K562 (cell line): ENCODE measurements around the gene RASAL3. TPM values are rescaled to one million over a fixed set of nuclear protein-coding genes. Genes with fewer than 3 reads are reported as not detected.

Experiments
- ATAC-seq: fragments of 200-7000 bp; cut with Tn5 transposase; 3 replicates; pipeline ENCODE4 v1.9.1; 2020; ENCODE audit warnings: moderate library complexity
- BruUV-seq: library from RNA; stranded (reverse); fragments of 400-500 nt; replicated peaks from 2 replicates; lab custom pipeline; 2021; lab: Mats Ljungman, UMichigan
- CTCF ChIA-PET: fragments of 300-600 bp; formaldehyde crosslinking; extraction: SDS; loops from one replicate; lab custom pipeline; 2021; ENCODE audit warnings: low intra/inter-chr PET ratio; lab: Yijun Ruan, JAX
- POLR2A ChIA-PET: fragments of 300-600, 350-650 bp; sonication (Branson Sonifier 250); formaldehyde crosslinking; extraction: SDS; loops from one replicate; lab custom pipeline; 2021; ENCODE audit warnings: antibody characterized with exemption, inconsistent platforms; lab: Yijun Ruan, JAX
- DNase-seq, 4 experiments: peaks; one replicate each; pipeline versions ENCODE4 v3.0.0 to v3.0.0-alpha.2; 2011 to 2018; ENCODE audit warnings: low spot score in 3 of 4, mixed read lengths in 3 of 4; ENCODE audit errors: extremely low read depth in 1 of 4
- FAIRE-seq: peaks from 2 replicates; lab custom pipeline; 2011; peaks lifted over from hg19 to GRCh38; lab: Jason Lieb, UNC
- H2AFZ ChIP-seq: 2 replicates; pipeline ENCODE4 v1.6.0; 2011; ENCODE audit warnings: low read depth, low read length, control low read depth, inconsistent platforms
- H3K27ac ChIP-seq: fragments of 200-600 bp; 3 replicates; pipeline ENCODE4 v1.8.0; 2011; ENCODE audit warnings: low read depth, mild to moderate bottlenecking, control low read depth, inconsistent platforms, low read length, moderate library complexity, mixed read lengths; ENCODE audit errors: extremely low read depth
- H3K27me3 ChIP-seq, 2 experiments: fragments of 300-600 bp in 1 of 2; 2 replicates in 1 of 2; 3 replicates in 1 of 2; pipeline versions ENCODE4 v1.6.0 to v1.8.0; 2011; ENCODE audit warnings: inconsistent platforms in 2 of 2, low read length in 2 of 2, mild to moderate bottlenecking in 1 of 2, mixed read lengths in 1 of 2, moderate library complexity in 1 of 2; ENCODE audit not compliant: control insufficient read depth in 2 of 2, insufficient read depth in 2 of 2
- H3K36me3 ChIP-seq: fragments of 300-600 bp; 3 replicates; pipeline ENCODE4 v1.8.0; 2011; ENCODE audit warnings: mild to moderate bottlenecking, low read length, inconsistent platforms; ENCODE audit not compliant: control insufficient read depth, insufficient read depth
- H3K4me1 ChIP-seq, 2 experiments: fragments of 200-600 bp in 1 of 2; replicated peaks in 1 of 2; 2 replicates in 1 of 2; 3 replicates in 1 of 2; pipeline versions ENCODE4 v1.5.1 to v1.8.0; 2011; ENCODE audit warnings: inconsistent platforms in 2 of 2, low read length in 2 of 2, mild to moderate bottlenecking in 1 of 2, mixed read lengths in 1 of 2, moderate library complexity in 1 of 2; ENCODE audit not compliant: control insufficient read depth in 2 of 2, insufficient read depth in 2 of 2
- H3K4me2 ChIP-seq: 2 replicates; pipeline ENCODE4 v1.6.1; 2011; ENCODE audit warnings: low read length, control low read depth, inconsistent platforms, mixed read lengths; ENCODE audit not compliant: insufficient read depth
- H3K4me3 ChIP-seq: fragments of 200-600 bp; sonication (generic), shearing (Covaris generic); 2 replicates; pipeline ENCODE4 v1.5.1; 2016; ENCODE audit warnings: control low read depth, inconsistent platforms
- H3K79me2 ChIP-seq: fragments of 200-600 bp; 3 replicates; pipeline ENCODE4 v1.8.0; 2011; ENCODE audit warnings: low read length, inconsistent platforms; ENCODE audit not compliant: control insufficient read depth, insufficient read depth
- H3K9ac ChIP-seq, 2 experiments: 2 replicates each; pipeline versions ENCODE4 v1.6.0 to v1.6.1; 2011; ENCODE audit warnings: low read depth in 2 of 2, low read length in 2 of 2, control low read depth in 1 of 2, inconsistent platforms in 1 of 2, mild to moderate bottlenecking in 1 of 2, mixed read lengths in 1 of 2; ENCODE audit not compliant: insufficient read depth in 1 of 2
- H3K9me1 ChIP-seq: one replicate; pipeline ENCODE4 v1.6.0; 2011; ENCODE audit warnings: inconsistent platforms, mild to moderate bottlenecking, low read length, moderate library complexity; ENCODE audit not compliant: control insufficient read depth, insufficient read depth
- H3K9me3 ChIP-seq: replicated peaks from 2 replicates; pipeline ENCODE4 v1.5.1; 2011; ENCODE audit warnings: low read depth, low read length, inconsistent platforms; ENCODE audit not compliant: control insufficient read depth, insufficient read depth
- H4K20me1 ChIP-seq: replicated peaks from 2 replicates; pipeline ENCODE4 v1.6.1; 2011; ENCODE audit warnings: low read length, inconsistent platforms, mixed read lengths; ENCODE audit not compliant: control insufficient read depth, insufficient read depth
- ADNP ChIP-seq: fragments of 200-800 bp; sonication (Bioruptor generic); IDR thresholded peaks from 2 replicates; pipeline ENCODE4 v1.6.1; 2016; ENCODE audit warnings: missing genetic modification characterization, missing compliant biosample characterization
- ILK ChIP-seq: fragments of 450-650 bp; IDR thresholded peaks from 2 replicates; pipeline ENCODE4 v1.6.1; 2016; ENCODE audit warnings: missing genetic modification characterization, low read depth, mild to moderate bottlenecking, missing compliant biosample characterization, moderate library complexity, borderline replicate concordance
- PCBP2 ChIP-seq: fragments of 200-400 bp; formaldehyde crosslinking; IDR thresholded peaks from 2 replicates; pipeline ENCODE4 v1.6.1; 2018; ENCODE audit warnings: low read length, low read depth, mild to moderate bottlenecking, moderate library complexity; ENCODE audit not compliant: poor library complexity, severe bottlenecking
- POLR2G ChIP-seq: fragments of 200-400 bp; formaldehyde crosslinking; IDR thresholded peaks from 2 replicates; pipeline ENCODE4 v1.6.1; 2017; ENCODE audit warnings: low read depth, mild to moderate bottlenecking, antibody characterized with exemption, low read length, moderate library complexity
- RNF2 ChIP-seq: sonication (generic); IDR thresholded peaks from 2 replicates; pipeline ENCODE4 v1.6.1; 2016
- ZKSCAN3 ChIP-seq: fragments of 250-450 bp; sonication (Bioruptor Pico); IDR thresholded peaks from 2 replicates; pipeline ENCODE4 v1.4.0; 2020
- ZNF263 ChIP-seq: sonication (generic); formaldehyde crosslinking; IDR thresholded peaks from 2 replicates; pipeline ENCODE4 v1.8.0; 2022; ENCODE audit warnings: mild to moderate bottlenecking, missing genetic modification reagents, borderline replicate concordance
- WGBS: fragments of 100-300 bp; shearing (Covaris generic); methylation state at CpG from one replicate; pipeline ENCODE4 v1.1.6; 2016; ENCODE audit warnings: low coverage, mixed read lengths; ENCODE audit not compliant: insufficient coverage; ENCODE audit errors: missing lambda C conversion rate; 5-methylcytosine and 5-hydroxymethylcytosine counted together
- in situ Hi-C: fragments of 300-500 bp; cut with MboI; formaldehyde crosslinking; loops from 4 replicates; pipeline ENCODE4 v1.15.0; 2018; ENCODE audit warnings: inconsistent platforms, mixed read lengths
- intact Hi-C: fragments of 100-400 bp; cut with micrococcal nuclease; formaldehyde crosslinking; loops from 2 replicates; pipeline ENCODE4 v1.14.2; 2022
- polyA plus RNA-seq, 8 experiments: library from polyadenylated mRNA; depleted of rRNA in 4 of 8; stranded (reverse) in 5 of 8; unstranded in 3 of 8; fragments of >200 nt; fragmentation: Nextera tagmentation in 2 of 8; fragmentation: Illumina TruSeq in 1 of 8; extraction: Ambion mirVana in 2 of 8; extraction: Trizol in 1 of 8; gene quantifications; 2 replicates each; pipeline versions ENCODE4 v1.2.1 to v1.2.3, GENCODE V29; 2011 to 2014; ENCODE audit warnings: inconsistent platforms in 1 of 8, missing spikeins in 1 of 8
- total RNA-seq, 7 experiments: library from RNA; depleted of rRNA in 6 of 7; stranded (reverse); fragments of >200 nt in 6 of 7; fragmentation: Illumina TruSeq in 2 of 7; extraction: Trizol in 2 of 7; gene quantifications; 2 replicates each; pipeline versions ENCODE4 v1.2.1 to v1.2.3, GENCODE V29; 2011 to 2021; ENCODE audit warnings: low replicate concordance in 1 of 7
- TF ChIP-seq, protein P1 (sequence below): fragments of 200-800 bp; sonication (Bioruptor generic); IDR thresholded peaks from 2 replicates; pipeline ENCODE4 v1.6.1; 2016; ENCODE audit warnings: missing genetic modification characterization, missing compliant biosample characterization

RASAL3 gene
- total and polyA plus RNA-seq, 9 of the 15 experiments (the other 6 are each of a cell fraction or from before 2014, with no cell fraction given), result 0.07 to 0.44 TPM; not detected in 7

DNA sequence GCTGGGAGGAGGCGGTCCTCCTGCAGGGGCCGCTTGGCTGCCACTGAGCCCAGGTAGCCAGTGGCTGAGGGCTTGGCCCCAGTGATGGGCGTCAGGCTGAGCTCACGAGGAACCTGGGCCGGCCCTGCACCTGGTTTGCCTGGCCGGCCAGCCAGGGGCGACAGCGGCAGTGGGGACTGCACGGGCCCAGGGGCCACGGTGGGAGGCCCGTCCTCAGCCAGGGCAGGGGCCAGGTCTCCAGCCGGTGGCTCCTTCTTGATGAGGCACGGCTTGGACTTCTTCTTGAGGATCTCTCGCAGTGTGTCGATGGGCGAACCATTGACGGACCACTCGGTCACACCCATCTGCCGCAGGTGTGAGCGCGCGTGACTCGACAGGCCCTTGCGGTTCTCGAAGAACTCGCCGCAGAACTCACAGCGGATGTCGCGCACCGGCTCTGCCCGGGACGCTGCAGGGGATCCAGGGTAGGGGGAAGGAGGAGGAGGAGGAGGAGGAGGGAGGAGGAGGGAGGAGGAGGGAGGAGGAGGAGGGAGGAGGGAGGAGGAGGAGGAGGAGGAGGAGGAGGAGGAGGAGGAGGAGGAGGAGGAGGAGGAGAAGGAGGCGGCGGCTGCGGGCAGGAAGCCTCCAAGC is 38.9 kb downstream of the RASAL3 start:
- in situ Hi-C loops, result no loop called here
- no peak overlapping the region for H2AFZ ChIP-seq
- no peak for ATAC-seq
- no peaks in the 10 kb centered on the region for H3K27me3 ChIP-seq
- no peak overlapping the region for H3K9ac ChIP-seq
- peaks cover 79% of the 10 kb centered on the region for H3K36me3 ChIP-seq
- BruUV-seq, result no TSS peak
- no peak for FAIRE-seq
- intact Hi-C loops, result no loop called here
- no peak overlapping the region for H3K4me2 ChIP-seq
- TF ChIP-seq ZKSCAN3 (CRISPR knock-in tag) (no peak), RNF2 (no peak), PCBP2 (peak; percentile 60), ADNP (tag) (no peak), ILK (tag) (no peak), POLR2G (peak; percentile 17; the same call in 1 of the 2 replicates), ZNF263 (CRISPR knock-in tag) (peak; percentile 81)
- TF ChIP-seq, protein P1, sequence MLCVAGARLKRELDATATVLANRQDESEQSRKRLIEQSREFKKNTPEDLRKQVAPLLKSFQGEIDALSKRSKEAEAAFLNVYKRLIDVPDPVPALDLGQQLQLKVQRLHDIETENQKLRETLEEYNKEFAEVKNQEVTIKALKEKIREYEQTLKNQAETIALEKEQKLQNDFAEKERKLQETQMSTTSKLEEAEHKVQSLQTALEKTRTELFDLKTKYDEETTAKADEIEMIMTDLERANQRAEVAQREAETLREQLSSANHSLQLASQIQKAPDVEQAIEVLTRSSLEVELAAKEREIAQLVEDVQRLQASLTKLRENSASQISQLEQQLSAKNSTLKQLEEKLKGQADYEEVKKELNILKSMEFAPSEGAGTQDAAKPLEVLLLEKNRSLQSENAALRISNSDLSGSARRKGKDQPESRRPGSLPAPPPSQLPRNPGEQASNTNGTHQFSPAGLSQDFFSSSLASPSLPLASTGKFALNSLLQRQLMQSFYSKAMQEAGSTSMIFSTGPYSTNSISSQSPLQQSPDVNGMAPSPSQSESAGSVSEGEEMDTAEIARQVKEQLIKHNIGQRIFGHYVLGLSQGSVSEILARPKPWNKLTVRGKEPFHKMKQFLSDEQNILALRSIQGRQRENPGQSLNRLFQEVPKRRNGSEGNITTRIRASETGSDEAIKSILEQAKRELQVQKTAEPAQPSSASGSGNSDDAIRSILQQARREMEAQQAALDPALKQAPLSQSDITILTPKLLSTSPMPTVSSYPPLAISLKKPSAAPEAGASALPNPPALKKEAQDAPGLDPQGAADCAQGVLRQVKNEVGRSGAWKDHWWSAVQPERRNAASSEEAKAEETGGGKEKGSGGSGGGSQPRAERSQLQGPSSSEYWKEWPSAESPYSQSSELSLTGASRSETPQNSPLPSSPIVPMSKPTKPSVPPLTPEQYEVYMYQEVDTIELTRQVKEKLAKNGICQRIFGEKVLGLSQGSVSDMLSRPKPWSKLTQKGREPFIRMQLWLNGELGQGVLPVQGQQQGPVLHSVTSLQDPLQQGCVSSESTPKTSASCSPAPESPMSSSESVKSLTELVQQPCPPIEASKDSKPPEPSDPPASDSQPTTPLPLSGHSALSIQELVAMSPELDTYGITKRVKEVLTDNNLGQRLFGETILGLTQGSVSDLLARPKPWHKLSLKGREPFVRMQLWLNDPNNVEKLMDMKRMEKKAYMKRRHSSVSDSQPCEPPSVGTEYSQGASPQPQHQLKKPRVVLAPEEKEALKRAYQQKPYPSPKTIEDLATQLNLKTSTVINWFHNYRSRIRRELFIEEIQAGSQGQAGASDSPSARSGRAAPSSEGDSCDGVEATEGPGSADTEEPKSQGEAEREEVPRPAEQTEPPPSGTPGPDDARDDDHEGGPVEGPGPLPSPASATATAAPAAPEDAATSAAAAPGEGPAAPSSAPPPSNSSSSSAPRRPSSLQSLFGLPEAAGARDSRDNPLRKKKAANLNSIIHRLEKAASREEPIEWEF (CRISPR knock-in tag), result no peak
- no peaks in the 10 kb centered on the region for H3K9me3 ChIP-seq
- H3K79me2 ChIP-seq, result peaks cover 21% of the 10 kb centered on the region
- no peaks in the 10 kb centered on the region for H3K9me1 ChIP-seq
- peaks cover 0 to 29% of the 10 kb centered on the region in 2 experiments; a peak in 1 of 5 replicates for H3K4me1 ChIP-seq
- WGBS, result 97% methylated on average over 15 of the region's 36 CpGs
- no peak for DNase-seq
- H3K4me3 ChIP-seq, result no peak overlapping the region
- POLR2A ChIA-PET, result interaction anchor here (0.7 kb wide), 1 partner anchor 870 kb away, joined by 3 read pairs; no protein-coding TSS in a partner anchor
- H4K20me1 ChIP-seq, result no peaks in the 10 kb centered on the region
- CTCF ChIA-PET, result no interaction called here
- H3K27ac ChIP-seq, result no peak overlapping the region
